NCI-H345 treated with DMSO at 0.1 percent for 48 hours (cell line): ENCODE measurements around the gene KRT71.

Experiments
- DNase-seq: peaks from one replicate; lab custom pipeline; 2025; ENCODE audit not compliant: unreplicated experiment; lab: John Stamatoyannopoulos, UW

KRT71 gene

DNA sequence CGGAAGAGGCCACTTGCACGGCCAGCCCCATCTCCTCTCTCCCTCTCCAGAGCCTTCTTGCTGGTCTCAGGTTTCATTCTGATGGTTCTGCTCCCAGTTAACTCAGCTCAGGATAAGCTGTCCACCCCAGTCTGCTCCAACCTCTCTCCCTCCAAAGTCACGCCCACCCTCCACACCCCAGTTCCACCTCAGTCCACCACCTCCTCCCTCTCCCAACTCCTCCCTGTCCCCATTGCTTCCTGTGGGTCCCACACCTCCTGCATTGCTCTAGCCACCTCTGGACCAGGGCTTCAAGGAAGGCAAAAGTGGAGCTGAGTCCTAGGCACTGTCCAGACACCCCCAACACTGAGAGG is 13.1 kb downstream of the KRT71 start:
- DNase-seq: no peak

DNA sequence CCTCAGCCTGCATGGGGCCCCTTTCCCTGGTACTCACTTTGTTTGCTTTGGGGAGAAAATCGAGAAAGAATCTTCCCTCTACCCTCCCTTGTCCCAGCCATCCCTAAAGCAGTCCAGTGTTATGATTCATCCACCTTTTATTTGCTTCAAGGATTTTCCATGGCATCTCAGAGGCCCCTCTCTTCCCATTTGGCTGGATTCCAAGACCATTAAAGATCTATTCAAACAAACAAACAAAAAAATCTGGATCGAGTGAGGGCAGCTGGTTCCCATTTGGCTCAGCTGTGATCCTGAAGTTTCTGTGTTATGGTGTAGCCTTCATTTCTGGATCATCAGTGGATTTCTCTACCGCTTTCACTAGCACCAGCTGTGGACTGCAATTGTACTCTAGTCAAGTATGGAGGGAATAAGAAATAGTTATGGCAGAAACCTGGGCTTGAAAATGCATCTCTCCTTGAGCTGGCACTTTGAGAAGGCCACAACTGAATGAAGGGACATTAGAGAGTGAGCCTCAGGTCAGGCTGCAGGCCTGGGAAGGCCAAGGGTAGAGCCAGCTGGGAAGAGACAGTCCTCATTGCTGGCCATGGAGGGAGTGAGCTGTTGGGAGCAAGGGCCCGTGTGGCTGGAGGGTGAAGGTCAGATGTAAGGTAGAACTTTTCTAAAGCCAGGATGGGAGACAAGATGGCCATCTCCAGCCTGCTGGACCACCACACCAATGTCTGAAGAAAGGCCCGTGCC is 13.7 kb downstream of the KRT71 start:
- DNase-seq: peak; percentile 71

DNA sequence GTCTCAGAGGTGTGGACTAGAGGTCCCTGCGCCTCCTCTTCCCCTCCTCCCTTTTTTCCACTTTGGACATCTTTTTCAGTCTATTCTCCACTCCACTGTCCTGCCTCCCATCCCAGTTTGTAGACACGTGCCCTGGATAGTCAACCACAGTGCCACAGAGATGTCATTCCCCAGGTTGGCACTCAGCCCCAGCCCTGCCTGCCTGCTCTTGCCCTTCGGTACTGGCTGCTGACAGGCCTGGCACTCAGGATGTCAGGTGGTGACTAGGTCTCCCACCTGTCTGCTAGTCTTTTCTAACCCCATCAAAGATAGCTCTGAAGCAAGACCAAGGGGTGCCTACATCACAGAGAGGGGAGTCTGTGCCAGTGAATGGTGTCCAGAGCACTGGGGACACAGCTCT is 15.8 kb downstream of the KRT71 start:
- no peak for DNase-seq

GRCh38 chr12:52535574-52535973 is 17.4 kb downstream of the KRT71 start:
- no peak for DNase-seq

DNA sequence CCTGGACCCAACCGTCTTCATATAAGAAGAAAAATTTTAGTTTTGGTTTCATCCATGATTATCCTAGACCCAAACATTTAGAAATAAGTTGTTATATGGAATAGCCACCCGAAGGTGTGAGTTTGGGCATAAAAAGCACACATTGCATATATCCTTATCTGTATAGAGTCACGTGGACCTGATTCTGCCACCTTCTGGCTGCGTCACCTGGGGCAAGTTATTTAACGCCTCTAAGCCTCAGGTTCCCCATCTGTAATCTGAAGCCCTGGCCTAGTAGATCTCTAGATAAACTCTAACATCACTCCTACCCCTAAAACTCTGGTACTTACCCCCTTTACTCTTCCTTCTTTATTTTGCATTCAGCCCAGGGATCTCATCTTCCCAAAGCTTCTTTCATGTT is 18.5 kb downstream of the KRT71 start:
- DNase-seq: no peak

DNA sequence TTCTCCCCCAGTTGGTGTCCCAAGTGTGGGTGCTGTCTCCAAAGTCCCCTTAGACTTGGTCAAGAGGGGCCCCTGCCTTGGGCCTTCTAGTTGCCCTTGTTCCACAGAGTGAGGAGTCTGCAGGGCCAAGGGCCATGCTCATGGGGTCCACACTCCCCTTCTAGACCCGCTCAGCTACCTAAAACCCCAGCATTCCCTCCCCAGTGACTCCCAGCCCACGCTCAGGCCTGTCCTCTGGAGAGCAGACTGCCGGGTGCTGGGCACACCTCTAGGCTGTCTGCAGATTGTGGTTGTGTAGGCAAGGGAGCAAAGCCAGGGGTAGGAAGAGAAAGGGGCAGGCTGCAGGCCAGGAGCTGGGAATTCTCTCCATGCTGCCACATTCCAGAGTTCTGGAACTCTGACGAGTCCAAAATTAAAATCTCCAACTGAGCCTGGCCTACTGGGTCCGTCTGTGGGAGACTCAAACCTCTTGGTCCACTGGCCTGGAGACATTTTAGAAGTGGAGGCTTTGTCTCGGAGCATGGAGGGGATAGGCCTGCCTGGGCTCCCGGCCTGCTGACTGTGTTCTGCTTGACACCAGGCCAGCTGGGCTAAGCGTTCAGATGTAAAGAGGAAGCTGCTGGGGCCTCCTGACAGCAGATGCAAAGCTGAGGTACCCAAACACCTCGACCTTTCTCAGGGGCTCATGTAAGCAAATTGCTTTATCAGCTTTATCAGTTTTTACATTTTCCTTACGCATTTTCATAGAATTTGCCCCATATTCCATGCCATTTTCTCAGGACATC is 19.1 kb downstream of the KRT71 start:
- no peak for DNase-seq

DNA sequence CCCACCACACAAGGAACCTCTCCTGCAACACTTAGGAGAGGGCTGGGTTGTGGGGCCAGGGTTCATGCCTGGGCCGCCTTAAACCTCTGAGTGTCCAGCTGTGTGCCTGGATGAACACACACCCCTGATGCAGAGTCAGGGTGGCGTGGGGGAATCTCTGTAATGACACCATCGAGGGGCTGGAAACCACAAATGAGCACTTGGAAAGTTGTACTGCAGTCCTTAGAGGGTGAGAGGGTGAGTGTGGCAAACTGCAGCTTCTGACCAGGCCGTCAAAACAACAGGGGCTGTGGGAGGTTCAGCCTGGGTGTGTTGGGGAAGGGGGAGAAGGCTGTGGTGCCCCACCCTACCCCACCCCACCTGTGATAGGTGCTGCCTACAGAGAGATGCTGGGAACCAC is 20.3 kb downstream of the KRT71 start:
- DNase-seq: no peak

- DNase-seq: no peak
These were observed 21.2 kb downstream of the KRT71 start for GRCh38 chr12:52531566-52532300.

DNA sequence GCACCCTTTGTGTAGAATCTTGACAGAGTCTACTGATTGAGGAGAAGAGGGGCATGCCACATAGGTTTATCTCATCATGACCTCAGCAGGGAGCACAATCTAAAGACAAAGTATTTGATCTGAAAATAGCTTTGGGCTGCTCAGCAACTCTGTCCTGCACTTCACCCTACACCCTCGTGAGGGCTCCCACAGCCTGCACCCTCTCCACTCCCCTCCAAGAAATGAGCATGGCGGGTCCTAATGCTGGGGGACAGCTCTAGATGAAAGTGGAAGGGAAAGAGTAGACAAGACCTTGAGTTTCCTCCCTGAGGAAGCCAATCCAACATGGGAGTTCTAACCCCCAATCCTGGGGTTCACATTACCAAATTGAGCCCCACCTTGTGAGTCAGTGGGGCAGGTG is 22.0 kb downstream of the KRT71 start:
- DNase-seq: no peak

DNA sequence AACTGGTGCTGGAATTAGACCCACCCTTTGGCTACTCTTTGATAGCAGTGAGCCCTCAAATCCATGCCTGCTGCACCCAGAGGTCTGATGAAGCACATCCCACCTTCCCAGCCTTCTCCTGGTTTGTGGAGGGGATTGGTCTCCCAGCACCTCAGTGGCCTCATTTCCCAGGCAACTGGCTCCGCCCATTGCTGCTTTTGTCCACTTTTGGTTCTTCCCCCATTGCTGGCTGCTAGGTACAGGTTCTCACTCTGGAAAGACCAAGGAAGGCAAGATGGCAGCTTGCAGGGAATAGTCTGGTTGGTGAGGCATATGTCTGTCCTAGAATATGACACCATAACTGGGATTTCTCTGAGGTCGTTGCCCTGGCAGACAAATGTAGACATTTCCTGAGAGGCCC is 22.6 kb downstream of the KRT71 start:
- DNase-seq: no peak

DNA sequence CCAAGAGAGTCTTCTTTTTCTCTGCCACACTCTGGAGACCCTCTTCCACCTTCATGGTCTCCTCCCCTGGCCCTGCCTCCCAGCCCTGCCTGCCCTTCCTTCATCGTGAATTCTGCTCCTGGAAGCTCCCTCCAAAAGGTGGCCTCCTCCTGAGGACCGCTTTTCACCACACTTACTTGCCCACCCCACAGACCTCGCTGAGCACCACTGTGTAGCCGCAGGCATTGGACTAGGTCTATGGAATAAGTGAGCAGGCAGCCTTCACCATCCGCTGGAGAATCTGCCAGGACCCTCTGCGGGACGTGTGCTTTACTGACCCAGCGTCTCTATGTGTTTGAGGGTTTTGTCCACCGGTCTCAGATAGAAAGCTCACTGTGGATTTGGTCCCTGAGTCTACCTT is 23.1 kb downstream of the KRT71 start:
- DNase-seq: no peak

- DNase-seq: no peak
These were observed 23.5 kb downstream of the KRT71 start for GRCh38 chr12:52529417-52529816.

- DNase-seq: no peak
These were observed 24.3 kb downstream of the KRT71 start for GRCh38 chr12:52528641-52529143.

DNA sequence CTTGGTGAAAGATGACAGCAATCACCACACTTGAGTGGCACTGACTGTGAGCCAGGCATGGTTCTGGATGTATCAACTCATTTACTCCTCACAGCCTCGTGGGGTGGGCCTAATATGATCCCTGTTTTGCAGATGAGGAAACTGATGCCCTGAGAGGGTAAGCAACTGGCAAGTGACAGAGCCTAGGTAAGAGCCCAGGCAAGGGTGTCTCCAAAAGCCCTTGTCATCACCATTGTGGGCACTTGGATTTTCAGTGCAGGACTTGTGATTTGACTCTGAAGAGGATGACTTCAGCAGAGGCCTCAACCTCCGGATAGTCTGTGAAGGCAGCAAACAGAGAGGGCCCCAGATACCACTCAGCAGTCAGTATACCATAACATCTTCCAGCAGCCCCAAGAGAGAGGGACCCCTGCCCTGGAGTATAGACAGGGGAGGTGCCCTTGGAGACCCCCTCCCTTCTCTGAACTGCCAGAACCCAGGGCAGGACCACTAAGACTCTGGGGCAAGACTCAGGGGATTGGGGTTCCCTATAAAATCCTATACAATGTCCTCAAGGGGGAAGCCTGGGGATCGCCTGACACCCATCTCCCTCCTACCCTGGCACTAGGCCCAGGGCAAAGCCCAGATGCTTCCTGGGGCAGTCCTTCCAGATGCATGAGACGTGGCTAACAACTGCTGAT is 25.7 kb downstream of the KRT71 start:
- no peak for DNase-seq

GRCh38 chr12:52526511-52526951 is 26.4 kb downstream of the KRT71 start:
- no peak for DNase-seq

DNA sequence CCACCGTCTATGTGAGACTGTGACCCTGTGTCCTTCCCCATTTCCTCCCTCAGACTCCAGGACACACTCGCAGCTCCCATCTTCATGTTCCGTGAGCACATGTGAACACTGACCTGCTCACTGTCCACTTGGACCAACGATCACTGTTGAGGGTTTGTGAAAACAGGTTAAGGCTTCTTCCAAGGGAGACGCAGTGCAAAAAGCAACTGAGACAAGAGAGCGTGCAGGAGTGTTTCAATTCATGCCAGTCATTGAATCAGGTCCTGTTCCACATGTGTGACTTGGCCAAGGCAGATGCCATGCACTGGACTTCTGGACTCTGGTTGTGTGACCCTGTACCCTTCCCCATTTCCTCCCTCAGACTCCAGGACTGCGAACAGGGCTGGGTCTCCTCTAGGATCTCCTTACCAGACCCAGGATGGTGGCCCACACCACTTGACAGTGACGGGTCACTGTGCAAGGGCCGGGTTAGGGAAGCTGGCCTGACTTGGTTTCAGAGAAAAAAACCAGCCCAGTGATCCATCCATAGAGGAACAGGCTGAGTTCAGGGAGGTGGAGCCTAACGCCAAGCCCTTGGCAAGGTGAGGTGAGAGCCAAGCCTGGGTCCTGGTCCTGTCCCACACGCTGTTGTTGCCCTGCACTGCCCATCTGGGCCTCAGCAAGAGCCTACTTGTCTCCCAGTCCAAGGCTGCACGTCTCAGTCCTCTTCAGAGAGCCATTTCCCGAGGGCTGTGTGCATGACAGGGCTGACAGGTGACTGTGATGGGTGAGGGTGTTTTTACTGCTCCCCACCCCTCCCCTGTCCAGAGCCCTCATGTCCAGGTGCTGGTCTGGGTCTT is 27.1 kb downstream of the KRT71 start:
- DNase-seq: no peak

GRCh38 chr12:52524898-52525591 is 27.9 kb downstream of the KRT71 start:
- DNase-seq: no peak

- no peak for DNase-seq
These were observed 28.6 kb downstream of the KRT71 start for GRCh38 chr12:52524241-52524897.

GRCh38 chr12:52523824-52524223 is 29.1 kb downstream of the KRT71 start:
- DNase-seq: no peak
